B cell (primary cell): ENCODE data around the gene EPHA10. TPM values are rescaled to one million over a fixed set of nuclear protein-coding genes. Genes with fewer than 3 reads are reported as not detected.

Experiments used
- ATAC-seq: fragments of 200-7000 bp; cut with Tn5 transposase; one replicate; pipeline ENCODE4 v1.10.0; 2021; ENCODE audit warnings: low read depth, mild to moderate bottlenecking, moderate number of reproducible peaks, moderate library complexity
- CTCF ChIA-PET: fragments of 350-600 bp; sonication (Branson Sonifier 250); formaldehyde crosslinking; loops from one replicate; lab custom pipeline; 2021; ENCODE audit warnings: antibody characterized with exemption, inconsistent platforms; lab: Charles Lee
- POLR2A ChIA-PET: fragments of 350-600 bp; sonication (Branson Sonifier 250); formaldehyde crosslinking; loops from one replicate; lab custom pipeline; 2021; ENCODE audit warnings: antibody characterized with exemption; lab: Charles Lee
- DNase-seq: peaks from one replicate; pipeline ENCODE4 v3.0.0; 2013
- H2AFZ ChIP-seq: 2 replicates; pipeline ENCODE4 v1.6.1; 2012; ENCODE audit warnings: mild to moderate bottlenecking, low read depth, low read length; ENCODE audit not compliant: insufficient read depth, poor library complexity, severe bottlenecking
- H3K27ac ChIP-seq, 2 donors: 1 replicate in 1 of 2; 2 replicates in 1 of 2; pipeline ENCODE4 v1.5.1; 2012 to 2013; ENCODE audit warnings: low read length in 2 of 2, mild to moderate bottlenecking in 2 of 2, moderate library complexity in 1 of 2
- H3K27me3 ChIP-seq, 4 experiments: fragments of 200-600 bp in 1 of 4; sonication (generic) in 1 of 4; replicated peaks in 1 of 4; 1 replicate in 2 of 4; 2 replicates in 2 of 4; pipeline versions ENCODE4 v1.6.1 to v1.7.0; 2013 to 2016; ENCODE audit warnings: low read length in 3 of 4, mild to moderate bottlenecking in 2 of 4, mixed read lengths in 1 of 4, moderate library complexity in 1 of 4; ENCODE audit not compliant: insufficient read depth in 4 of 4, control insufficient read depth in 3 of 4; ENCODE audit errors: control extremely low read depth in 1 of 4
- H3K36me3 ChIP-seq, 2 experiments: replicated peaks in 1 of 2; 1 replicate in 1 of 2; 2 replicates in 1 of 2; pipeline versions ENCODE4 v1.6.1 to v1.7.1; 2013; ENCODE audit warnings: low read length in 1 of 2; ENCODE audit not compliant: insufficient read depth in 2 of 2, control insufficient read depth in 1 of 2; ENCODE audit errors: control extremely low read depth in 1 of 2, extremely low read depth in 1 of 2
- H3K4me1 ChIP-seq, 2 donors: fragments of 200-600 bp in 1 of 2; sonication (generic) in 1 of 2; 1 replicate in 1 of 2; 2 replicates in 1 of 2; pipeline versions ENCODE4 v1.5.1 to v1.6.1; 2013 to 2017; ENCODE audit warnings: low read length in 2 of 2; ENCODE audit not compliant: control insufficient read depth in 2 of 2, insufficient read depth in 2 of 2
- H3K4me2 ChIP-seq: replicated peaks from 2 replicates; pipeline ENCODE3; 2012; ENCODE audit warnings: mild to moderate bottlenecking, low read depth, low read length; ENCODE audit not compliant: poor library complexity, severe bottlenecking
- H3K4me3 ChIP-seq, 5 experiments: fragments of 200-600 bp in 1 of 5; sonication (generic) in 1 of 5; 1 replicate in 3 of 5; 2 replicates in 2 of 5; pipeline versions ENCODE4 v1.5.1 to v1.7.0; 2011 to 2016; ENCODE audit warnings: low read length in 4 of 5, mild to moderate bottlenecking in 4 of 5, low read depth in 2 of 5, control low read depth in 1 of 5, moderate library complexity in 1 of 5; ENCODE audit not compliant: insufficient read depth in 1 of 5; ENCODE audit errors: control extremely low read depth in 1 of 5, extremely low read depth in 1 of 5
- H3K79me2 ChIP-seq: fragments of 200-600 bp; sonication (generic); one replicate; pipeline ENCODE4 v1.6.0; 2016; ENCODE audit warnings: low read length; ENCODE audit not compliant: control insufficient read depth, insufficient read depth
- H3K9ac ChIP-seq: fragments of 200-600 bp; sonication (generic); 2 replicates; pipeline ENCODE4 v1.6.1; 2017; ENCODE audit warnings: mild to moderate bottlenecking, low read length, moderate library complexity
- H3K9me3 ChIP-seq, 3 donors: one replicate each; pipeline versions ENCODE4 v1.6.1 to v1.7.1; 2013; ENCODE audit warnings: low read length in 2 of 3; ENCODE audit not compliant: control insufficient read depth in 2 of 3, insufficient read depth in 1 of 3; ENCODE audit errors: control extremely low read depth in 1 of 3
- H4K20me1 ChIP-seq: 2 replicates; pipeline ENCODE4 v1.6.0; 2012; ENCODE audit warnings: mild to moderate bottlenecking, low read length; ENCODE audit not compliant: insufficient read depth, control insufficient read depth, poor library complexity, severe bottlenecking
- H3K27ac Mint-ChIP-seq: one replicate; pipeline ENCODE4 v1.8.0; 2021; ENCODE audit warnings: mixed read lengths
- H3K27me3 Mint-ChIP-seq: one replicate; pipeline ENCODE4 v1.8.0; 2021; ENCODE audit warnings: mixed read lengths
- H3K4me1 Mint-ChIP-seq: one replicate; pipeline ENCODE4 v1.8.0; 2021; ENCODE audit warnings: mixed read lengths
- H3K4me3 Mint-ChIP-seq: one replicate; pipeline ENCODE4 v1.8.0; 2021; ENCODE audit warnings: mixed read lengths
- H3K9me3 Mint-ChIP-seq: one replicate; pipeline ENCODE4 v1.8.0; 2022; ENCODE audit warnings: mixed read lengths; ENCODE audit not compliant: insufficient read depth
- WGBS: methylation state at CpG from one replicate; pipeline ENCODE4 v1.1.5; 2013; ENCODE audit warnings: missing lambda C conversion rate; ENCODE audit not compliant: insufficient coverage; 5-methylcytosine and 5-hydroxymethylcytosine counted together
- intact Hi-C: fragments of 100-400 bp; cut with micrococcal nuclease; formaldehyde crosslinking; loops from one replicate; pipeline ENCODE4 v1.10.0; 2022
- polyA plus RNA-seq: library from polyadenylated mRNA; depleted of rRNA; stranded (reverse); fragments of >200 nt; gene quantifications from 2 replicates; pipeline ENCODE4 v1.2.3, GENCODE V29; 2012
- total RNA-seq, 2 donors: library from RNA; stranded (reverse); fragments of 120-200 nt in 1 of 2; gene quantifications; 1 replicate in 1 of 2; 2 replicates in 1 of 2; pipeline versions ENCODE4 v1.2.3 to v1.2.4, GENCODE V29; 2013 to 2022
- TF ChIP-seq, protein P1 (sequence below): fragments of 200-600 bp; IDR thresholded peaks from one replicate; pipeline ENCODE4 v1.8.0; 2022; ENCODE audit warnings: antibody characterized with exemption, mild to moderate bottlenecking

Gene EPHA10
- total and polyA plus RNA-seq, 2 donors (not counting 1 experiment from before 2014, with no cell fraction given): 0.39 to 0.94 TPM

DNA sequence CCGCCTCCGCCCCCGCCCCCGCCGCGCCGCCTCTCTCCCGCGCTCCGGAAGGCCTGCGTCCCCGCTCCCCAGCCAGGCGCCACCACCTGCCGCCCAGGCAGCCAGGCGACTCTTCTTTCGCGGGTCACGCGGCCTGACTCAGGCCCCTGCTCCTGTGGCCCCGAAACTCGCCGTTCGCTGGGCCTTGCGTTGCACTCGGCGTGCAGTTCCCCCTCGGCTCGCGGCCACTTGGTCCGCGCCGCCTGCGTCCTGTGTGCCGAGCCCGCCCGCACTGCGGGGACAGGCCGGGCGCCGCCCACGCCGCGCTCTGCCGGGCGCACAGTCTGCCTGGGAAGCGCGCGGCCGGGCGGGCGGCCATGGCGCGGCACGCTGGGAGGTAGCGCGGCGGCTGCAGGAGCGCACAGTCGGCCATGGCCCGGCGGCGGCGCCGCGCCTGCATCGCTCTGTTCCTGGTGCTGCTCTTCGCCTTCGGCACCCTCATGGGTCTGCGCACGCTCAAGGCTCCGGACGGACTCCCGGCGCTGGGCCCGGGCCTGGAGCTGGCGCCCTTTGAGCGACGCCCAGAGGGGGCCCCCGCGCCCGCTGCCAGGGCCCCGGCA lies 29.0 kb upstream of the EPHA10 start, which contains the start of gene MANEAL:
Gene MANEAL, plus strand, starts transcription at position 75 of the 599 bp plus-strand sequence. Its CDS starts 336 bp downstream, at position 411.
- POLR2A ChIA-PET: interaction anchor here (1.2 kb wide), 1 partner anchor 105 kb away, joined by 3 read pairs; no protein-coding TSS in a partner anchor
- Histone ChIP-seq H3K4me1 (peaks cover 15 to 18% of the 10 kb centered on the region in 2 donors), H3K9ac (peak within 1 kb of the TSS; percentile 63), H3K27ac (no peak within 1 kb of the TSS), H4K20me1 (peaks cover 11% of the 10 kb centered on the region), H3K36me3 (peaks cover 0 to 2% of the 10 kb centered on the region in 2 experiments), H3K9me3 (no peaks in the 10 kb centered on the region), H3K79me2 (no peaks in the 10 kb centered on the region), H3K27me3 (peaks cover 0 to 17% (median 1%) of the 10 kb centered on the region in 4 experiments), H2AFZ (peak within 1 kb of the TSS; percentile 84), H3K4me3 (peak within 1 kb of the TSS in 4 of 5 experiments; percentile 40 to 66 (median 62)), H3K4me2 (peak within 1 kb of the TSS; percentile 93)
- peaks cover 12% of the 10 kb centered on the region for H3K27me3 Mint-ChIP-seq
- peak within 1 kb of the TSS; percentile 53 for H3K27ac Mint-ChIP-seq
- DNase-seq (peak; percentile 71), ATAC-seq (peak; percentile 90)
- peaks cover 18% of the 10 kb centered on the region for H3K4me1 Mint-ChIP-seq
- H3K9me3 Mint-ChIP-seq: no peaks in the 10 kb centered on the region
- under 1% methylated on average over 72 of the region's 82 CpGs for WGBS
- intact Hi-C loops: loop anchor here (2.0 to 5.0 kb wide), 2 partner anchors 17 to 102 kb away; partner anchors contain the start of gene CDCA8
- peak within 1 kb of the TSS; percentile 85 for H3K4me3 Mint-ChIP-seq
- TF ChIP-seq, protein P1, sequence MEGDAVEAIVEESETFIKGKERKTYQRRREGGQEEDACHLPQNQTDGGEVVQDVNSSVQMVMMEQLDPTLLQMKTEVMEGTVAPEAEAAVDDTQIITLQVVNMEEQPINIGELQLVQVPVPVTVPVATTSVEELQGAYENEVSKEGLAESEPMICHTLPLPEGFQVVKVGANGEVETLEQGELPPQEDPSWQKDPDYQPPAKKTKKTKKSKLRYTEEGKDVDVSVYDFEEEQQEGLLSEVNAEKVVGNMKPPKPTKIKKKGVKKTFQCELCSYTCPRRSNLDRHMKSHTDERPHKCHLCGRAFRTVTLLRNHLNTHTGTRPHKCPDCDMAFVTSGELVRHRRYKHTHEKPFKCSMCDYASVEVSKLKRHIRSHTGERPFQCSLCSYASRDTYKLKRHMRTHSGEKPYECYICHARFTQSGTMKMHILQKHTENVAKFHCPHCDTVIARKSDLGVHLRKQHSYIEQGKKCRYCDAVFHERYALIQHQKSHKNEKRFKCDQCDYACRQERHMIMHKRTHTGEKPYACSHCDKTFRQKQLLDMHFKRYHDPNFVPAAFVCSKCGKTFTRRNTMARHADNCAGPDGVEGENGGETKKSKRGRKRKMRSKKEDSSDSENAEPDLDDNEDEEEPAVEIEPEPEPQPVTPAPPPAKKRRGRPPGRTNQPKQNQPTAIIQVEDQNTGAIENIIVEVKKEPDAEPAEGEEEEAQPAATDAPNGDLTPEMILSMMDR: no peak
- CTCF ChIA-PET: no interaction called here
